Retina (tissue), 1 donor: ENCODE measurements around the gene SLC26A6.
A peak's percentile ranks its signal among the peaks of the same experiment; 100 is the strongest.

ENCODE experiments used
- DNase-seq: peaks from one replicate; pipeline ENCODE4 v3.0.0-alpha.2; 2016

The SLC26A6 gene

DNA sequence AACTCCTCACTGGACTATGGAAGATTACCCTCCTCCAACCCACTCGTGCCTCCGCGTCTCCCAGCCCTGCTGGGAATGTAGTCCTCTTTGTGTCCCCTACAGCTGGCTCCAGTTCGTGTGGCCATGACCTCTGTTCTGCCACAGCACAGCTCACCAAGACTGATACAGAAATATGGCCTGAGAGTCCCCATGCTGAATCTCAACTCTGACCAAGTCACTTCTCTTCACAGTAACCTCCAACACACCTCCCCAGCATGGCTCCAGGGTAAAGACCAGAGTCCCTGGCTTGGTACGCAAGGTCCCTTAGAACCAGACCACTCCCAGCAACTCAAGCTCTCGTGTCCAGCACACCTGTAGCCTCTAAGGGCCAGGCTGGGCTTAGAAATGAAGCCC is 37.9 kb downstream of the SLC26A6 start:
- DNase-seq = no peak

DNA sequence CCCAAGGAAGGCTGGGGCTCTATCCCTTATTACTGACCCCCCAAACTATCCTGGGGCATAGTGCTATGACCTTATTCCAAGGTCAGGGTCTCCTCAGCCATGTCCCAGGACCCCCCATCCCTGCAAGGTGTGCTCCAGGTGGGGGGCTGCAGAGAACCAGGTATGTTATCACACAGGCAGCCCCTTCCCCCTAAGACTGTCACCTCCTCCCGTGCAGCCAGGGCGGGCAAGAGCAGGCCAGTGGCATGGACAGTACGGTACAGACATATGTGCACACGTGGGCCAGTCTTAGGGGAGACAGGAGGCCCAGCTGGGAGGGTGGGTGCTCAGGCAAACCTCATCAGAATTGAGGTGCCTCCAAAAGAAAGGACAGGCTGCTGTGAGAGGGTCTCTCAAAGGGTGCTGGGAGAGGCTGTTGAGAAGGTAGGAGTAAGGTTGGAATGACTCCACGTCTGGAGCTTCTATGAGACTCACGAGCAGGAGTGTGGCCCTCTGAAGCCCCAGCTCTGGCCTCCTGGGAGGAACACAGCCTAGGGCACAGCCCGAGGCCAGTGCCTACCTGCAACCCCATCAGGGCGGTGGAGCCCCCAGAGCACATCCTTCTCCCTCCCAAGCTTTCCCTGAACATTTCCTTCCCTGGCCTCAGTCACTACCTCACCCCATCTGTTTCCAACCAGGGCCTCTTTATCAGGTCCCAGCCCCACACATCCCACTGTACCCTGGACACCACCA is 38.4 kb downstream of the SLC26A6 start:
- no peak for DNase-seq

DNA sequence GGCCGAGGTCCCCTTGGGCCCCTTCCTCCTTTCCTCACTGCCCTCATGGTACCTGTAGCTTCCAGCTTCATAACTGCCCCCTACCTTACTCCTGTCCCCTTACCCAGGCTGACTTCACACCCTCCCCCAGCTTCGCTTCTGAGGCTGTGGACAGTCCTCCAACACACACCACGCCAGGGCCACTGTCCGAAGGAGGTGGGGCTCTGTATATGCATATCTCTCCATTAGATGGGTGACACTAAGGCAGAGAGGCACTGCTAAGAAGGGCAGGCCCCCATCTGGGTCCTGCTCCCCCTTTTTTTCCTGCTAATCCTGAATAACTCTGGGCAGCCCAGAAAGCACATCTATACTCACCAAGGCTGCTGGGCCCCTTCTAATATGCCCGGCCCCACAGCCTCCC is 39.1 kb downstream of the SLC26A6 start:
- DNase-seq = no peak

DNA sequence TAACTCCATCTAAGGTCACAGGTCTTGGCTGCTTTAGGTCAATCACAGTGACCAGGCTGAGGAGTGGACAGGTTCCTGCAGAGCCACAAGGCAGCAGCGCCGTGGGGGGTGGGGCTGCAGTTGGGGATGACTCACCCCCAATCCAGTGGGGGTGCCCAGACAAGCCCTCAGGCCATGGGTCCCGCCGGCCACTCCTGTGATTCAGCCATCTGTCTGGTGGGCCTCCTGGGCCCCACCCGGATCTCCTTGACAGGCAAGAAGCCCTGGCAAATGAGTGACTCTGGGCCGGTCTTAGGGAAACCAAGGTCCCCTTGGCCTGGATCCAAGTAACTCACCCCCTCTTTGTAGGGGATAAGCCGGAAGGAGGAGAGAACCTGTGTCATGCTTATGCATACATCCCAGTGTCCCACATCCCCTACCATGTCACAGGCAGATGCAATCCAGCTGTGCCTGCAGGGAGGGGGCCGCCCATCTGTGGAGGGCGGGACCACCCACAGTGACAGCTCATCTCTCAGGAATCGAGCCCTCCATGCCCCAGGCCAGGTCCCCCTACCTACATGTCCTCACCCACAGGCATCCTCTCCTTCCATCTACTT is 39.6 kb downstream of the SLC26A6 start:
- DNase-seq = peak; percentile 43

DNA sequence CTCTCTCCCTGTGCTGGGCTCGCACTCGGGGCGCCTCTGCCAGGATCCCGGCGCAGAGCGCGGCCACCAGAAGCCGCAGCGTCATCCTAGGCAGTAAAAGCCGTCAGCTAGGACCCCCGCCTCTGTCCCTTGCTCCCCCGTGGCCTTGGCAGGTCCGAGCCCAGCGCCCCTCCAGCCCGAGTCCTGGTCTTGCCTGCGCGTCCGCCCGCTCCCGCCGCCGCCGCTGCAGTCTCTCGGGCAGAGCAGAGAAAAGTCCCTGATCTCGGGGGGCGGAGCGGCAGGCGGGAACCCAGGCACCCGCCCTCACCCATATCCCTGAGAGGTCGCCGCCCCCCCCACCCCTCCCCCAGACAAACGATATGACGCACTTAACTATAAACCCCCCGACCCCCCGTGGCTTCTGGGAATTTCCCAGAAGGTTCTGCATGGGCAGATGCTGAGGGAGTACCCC is 40.2 kb downstream of the SLC26A6 start, which contains the start of gene COL7A1:
Gene COL7A1 (minus strand): TSS at position 255 of the 451 bp plus-strand sequence. CDS start 170 bp downstream, at position 85.
- no peak for DNase-seq

DNA sequence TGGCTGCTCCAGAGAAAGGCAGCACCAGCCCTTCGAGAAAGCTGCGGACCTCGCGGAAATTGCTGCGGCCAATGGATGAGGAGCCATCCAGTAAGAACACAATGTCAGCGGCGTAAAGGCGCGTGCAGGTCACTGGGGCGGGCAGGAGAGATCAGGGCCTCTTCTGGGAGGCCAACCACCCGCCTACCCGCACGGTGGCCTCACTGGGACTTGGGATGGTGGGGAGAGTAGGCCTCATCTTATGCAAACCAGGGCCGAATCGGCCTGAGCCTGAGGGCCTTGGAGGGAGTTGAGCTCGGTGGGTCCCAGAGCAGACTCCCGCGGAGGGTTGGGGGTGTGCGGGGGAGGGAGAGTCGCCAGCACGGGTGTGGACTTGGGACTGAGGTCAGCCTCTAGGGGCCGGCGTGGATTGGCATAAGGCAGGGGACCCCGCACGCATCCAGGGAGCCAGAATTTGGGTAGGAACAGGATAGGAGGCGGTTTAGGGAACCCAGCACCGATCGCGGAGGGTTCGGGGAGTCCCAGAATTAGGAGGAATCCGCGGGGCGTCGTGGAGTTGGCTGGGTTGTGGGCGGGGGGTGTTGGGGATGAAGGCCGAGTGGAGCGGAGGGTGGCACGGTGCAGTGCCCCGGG is 40.7 kb downstream of the SLC26A6 start:
- peak; percentile 54 for DNase-seq

DNA sequence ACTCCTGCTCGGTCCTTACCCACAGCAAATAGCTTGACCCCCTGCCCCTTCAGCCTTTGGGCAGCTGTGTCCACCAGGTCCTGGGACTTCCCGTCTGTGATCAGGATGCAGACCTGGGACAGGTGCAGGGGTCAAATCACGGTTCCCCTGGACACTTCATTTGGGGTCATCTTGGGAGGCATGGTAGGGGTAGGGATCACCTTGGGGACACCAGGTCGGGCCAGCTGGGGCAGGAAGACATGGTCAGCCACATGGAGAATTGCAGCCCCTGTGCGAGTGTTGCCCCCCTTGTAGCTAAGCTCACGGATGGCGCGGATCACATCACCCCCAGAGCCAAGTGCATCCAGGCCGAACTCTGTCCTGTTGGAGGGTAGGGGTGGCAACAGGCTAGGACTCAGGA is 41.9 kb downstream of the SLC26A6 start:
- DNase-seq = no peak

DNA sequence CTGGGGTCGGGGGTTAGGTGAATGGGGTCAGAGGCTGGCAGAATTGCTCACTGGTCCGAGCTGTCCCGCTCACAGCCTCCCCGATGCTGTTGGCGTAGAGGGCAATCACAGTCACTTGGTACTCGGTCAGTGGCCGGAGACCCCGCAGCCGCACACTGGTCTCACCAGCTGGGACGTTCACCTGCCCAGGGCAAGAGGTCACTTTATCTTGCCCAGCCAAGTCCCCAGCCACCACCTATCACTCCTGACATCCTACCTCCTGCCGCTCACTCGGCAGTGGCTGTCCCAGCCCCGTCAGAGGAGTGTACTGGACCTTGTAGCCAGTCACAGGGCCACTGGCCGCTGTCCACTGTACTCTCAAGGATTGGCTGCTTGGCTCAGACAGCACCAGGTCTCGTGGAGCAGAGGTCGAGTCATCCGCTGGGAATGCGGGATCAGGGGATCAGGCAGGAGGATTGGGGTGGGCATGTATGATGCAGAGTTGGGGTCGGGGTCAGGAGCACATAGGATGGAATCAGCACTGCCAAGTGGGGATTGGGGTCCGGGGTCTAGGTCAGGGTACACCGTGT is 42.7 kb downstream of the SLC26A6 start:
- no peak for DNase-seq

DNA sequence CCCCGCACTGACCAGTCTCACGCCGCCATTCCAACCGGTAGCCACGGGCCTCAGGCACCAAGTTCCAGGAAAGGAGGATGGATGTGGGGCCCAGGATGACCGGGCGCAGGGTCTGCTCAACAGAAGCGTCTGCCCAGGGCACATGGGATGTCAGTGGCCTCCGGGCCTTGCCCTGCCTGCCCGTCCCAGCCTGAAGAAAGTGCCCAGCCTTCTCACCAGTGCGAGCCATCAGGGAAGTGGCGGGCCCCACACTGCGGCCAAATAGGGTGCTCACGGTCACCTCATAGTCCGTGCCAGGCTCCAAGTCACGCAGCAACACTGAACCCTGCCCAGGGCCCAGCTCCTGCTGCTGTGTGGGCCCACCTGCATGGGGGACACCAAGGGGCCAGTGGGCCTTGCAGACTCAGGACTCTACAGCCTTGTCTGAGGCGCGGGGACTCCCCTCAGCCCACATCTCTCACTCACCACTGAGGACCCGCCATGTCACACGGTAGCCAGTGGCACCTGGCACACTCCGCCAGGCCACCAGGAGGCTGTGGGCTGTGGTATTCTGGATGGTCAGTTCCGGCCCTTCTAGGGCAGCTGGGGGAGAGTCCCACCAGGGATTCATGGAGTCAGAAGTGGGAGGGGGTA is 43.3 kb downstream of the SLC26A6 start:
- DNase-seq = no peak

DNA sequence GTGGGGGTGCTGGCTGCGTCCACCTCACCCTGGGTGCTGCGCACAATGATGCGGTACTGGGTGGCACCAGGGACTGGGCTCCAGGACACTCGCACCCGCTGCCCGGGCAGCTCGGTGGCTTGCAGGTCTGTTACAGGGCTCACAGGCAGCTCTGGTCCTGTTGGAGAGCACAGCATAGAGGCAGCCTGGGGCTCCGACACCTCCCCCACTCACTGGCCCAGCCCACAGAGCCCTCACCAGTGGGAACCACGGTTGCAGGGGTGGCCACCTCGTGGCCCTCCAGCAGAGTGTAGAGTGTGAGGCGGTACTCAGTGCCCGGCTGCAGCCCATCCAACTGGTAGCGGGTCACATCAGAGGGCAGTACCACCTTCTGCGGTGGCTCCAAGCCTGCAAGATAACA is 43.8 kb downstream of the SLC26A6 start:
- no peak for DNase-seq

DNA sequence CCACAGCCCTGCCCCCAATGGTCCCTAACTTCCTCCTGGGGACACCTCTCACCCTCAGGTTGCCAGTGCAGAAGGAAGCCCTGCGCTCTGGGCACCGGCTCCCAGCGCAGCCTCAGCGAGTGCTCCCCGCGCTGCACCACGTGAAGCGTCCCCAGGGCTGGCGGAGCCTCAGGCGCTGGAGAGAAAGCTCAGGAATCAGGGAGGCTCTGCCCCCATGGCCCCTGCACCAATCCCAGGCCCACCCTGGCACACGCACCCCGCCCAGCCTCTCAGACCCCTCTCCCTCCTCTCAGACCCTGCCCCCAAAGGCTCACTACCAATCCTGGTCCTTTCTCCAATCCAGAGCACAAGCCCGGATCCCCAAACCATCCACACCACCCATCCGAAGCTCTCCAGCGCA is 47.0 kb downstream of the SLC26A6 start:
- DNase-seq = no peak

DNA sequence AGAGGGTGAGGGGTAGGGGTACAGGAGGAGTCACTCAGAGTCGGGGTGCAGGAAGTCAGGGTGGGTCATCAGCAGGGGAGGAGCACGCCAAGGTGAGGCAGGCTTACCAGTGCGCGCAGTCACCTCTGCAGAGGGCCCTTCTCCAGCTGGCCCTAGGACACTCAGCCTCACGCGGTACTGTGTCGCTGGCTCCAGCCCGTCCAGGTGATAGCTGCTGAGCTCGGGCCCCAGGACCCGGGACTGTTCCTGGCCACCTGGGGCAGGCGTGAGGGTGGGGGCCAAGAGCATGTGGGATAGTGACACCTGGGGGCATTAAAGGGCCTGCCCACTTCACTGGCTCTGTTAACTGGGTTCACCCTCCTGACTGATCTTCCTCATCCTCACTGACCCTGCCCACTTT is 47.6 kb downstream of the SLC26A6 start:
- no peak for DNase-seq

DNA sequence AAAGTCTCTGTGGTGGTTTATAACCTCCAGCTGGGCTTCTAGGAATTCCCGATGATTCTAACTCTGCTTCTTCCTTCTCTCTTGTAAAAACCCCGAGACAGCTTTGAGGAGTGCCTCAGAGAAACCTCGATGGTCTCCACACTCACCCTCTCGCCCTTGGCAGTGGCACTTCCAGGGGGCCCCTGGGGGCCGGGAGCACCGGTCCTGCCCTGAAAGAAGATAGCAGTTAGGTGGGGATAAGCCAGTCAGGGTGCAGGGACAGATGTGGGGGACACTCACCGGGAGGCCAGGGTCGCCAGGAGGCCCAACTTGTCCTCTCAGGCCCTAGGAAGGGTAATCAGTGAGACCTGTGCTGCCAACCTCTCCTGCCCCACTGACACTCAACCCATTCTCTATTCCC is 49.9 kb downstream of the SLC26A6 start:
- DNase-seq = no peak

DNA sequence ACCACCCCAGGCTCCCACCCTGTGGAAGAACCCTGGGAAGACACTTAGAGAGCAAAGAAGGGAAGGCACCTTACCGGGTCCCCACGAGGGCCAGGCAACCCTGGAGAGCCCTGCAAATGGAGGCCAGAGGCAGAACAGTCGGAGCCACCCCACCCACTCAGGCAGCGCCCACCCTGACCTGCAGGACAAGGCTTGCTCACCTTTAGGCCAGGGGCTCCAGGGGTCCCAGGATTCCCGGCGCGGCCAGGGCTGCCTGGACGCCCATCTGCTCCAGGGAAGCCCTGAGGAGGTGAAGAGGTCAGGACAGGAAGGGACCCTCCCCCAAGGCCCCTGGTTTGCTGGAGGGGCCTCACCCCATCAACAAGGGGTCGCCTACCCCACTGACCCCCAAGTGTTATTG is 50.4 kb downstream of the SLC26A6 start:
- no peak for DNase-seq

DNA sequence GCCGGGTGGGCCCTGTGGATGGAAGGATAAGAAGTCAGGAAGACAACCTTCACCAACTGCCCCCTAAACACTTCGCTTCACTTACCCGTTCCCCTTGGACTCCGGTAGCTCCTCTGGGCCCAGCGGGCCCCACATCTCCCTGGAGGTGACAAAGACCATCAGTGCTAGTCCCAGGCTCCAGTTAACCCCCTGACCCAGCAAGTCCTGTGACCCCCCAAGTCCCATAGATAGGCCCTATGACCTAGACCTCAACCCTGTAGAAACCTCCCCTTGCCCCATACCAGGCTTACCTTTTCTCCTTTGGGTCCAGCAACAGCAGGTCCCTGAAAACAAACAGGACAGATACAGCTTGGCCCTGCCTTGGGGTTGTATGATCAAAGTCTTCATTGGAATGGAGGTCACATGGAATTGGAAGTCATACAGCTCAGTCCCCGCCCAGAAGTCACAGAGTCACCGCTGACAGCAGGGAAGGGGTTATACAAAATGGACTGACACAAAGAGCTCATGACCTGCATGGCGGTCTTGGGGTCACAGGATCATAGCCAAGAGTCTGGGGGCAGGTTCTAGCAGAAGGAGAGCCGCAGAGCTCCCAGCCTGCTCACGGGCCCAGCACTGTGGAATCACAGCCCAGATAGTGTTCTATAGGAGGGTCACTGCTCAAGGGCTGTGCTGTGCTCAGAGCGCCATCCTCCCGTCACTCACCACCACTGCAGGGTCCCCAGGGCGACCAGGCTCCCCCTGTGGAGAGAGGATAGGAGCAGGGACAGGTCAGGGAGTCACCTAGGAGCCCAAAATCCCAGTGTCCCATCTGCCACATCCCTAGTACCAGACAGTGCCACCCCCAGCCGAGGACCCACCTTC is 53.4 kb downstream of the SLC26A6 start:
- no peak for DNase-seq

DNA sequence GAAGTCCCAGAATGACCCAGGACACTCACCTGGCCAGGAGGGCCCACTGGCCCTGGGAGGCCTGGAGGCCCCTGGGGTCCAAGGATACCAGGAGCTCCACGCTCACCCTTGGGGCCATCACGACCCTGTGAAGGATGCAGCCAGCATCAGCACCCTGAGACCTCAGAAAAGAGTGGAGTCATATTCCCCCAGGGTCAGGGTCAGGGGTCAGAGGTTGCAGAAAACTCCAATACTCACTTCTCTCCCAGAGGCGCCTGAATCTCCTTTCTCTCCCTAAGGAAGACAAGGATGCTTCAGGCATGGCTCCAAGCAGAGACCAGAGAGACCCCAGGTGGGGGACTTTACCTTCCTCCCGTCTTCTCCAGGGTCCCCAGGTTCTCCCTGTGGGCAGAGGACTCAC is 58.6 kb downstream of the SLC26A6 start:
- no peak for DNase-seq
